PC-3 (cell line): Measurements from ENCODE around the gene ZNF286A. TPM values are rescaled to one million over a fixed set of nuclear protein-coding genes. Genes with fewer than 3 reads are reported as not detected.
"Not testable (repeated sequence)": the region's sequence is repeated elsewhere in the genome, so short reads cannot be mapped to it uniquely, and the experiment has no call there.

ENCODE experiments used
- ATAC-seq: fragments of 200-7000 bp; cut with Tn5 transposase; 2 replicates; pipeline ENCODE4 v1.9.1; 2020; ENCODE audit warnings: mild to moderate bottlenecking, moderate library complexity
- BruUV-seq: library from RNA; stranded (reverse); fragments of 400-500 nt; replicated peaks from 2 replicates; lab custom pipeline; 2021; lab: Mats Ljungman, UMichigan
- CTCF ChIA-PET: fragments of 300-600 bp; sonication (Branson Sonifier 250); formaldehyde crosslinking; loops from one replicate; lab custom pipeline; 2022; ENCODE audit warnings: antibody characterized with exemption; lab: Charles Lee
- POLR2A ChIA-PET: fragments of 300-600 bp; sonication (Branson Sonifier 250); formaldehyde crosslinking; loops from one replicate; lab custom pipeline; 2022; ENCODE audit warnings: antibody characterized with exemption; ENCODE audit not compliant: unreplicated experiment; lab: Charles Lee
- DNase-seq: peaks from one replicate; pipeline ENCODE4 v3.0.0-alpha.2; 2015
- H2AFZ ChIP-seq: fragments of 300-600 bp; sonication (generic); 2 replicates; pipeline ENCODE4 v1.6.0; 2016; ENCODE audit warnings: antibody characterized with exemption, low read length
- H3F3A ChIP-seq: fragments of 300-600 bp; sonication (generic); one replicate; pipeline ENCODE4 v1.6.0; 2017; ENCODE audit warnings: antibody characterized with exemption, low read length, control low read depth, mild to moderate bottlenecking; ENCODE audit not compliant: unreplicated experiment
- H3K27ac ChIP-seq: fragments of 300-600 bp; sonication (generic); 2 replicates; pipeline ENCODE4 v1.5.1; 2016; ENCODE audit warnings: mild to moderate bottlenecking, low read length
- H3K27me3 ChIP-seq: fragments of 300-600 bp; sonication (generic); 2 replicates; pipeline ENCODE4 v1.6.1; 2016; ENCODE audit warnings: low read length, mixed read lengths
- H3K36me3 ChIP-seq: fragments of 300-600 bp; sonication (generic); 2 replicates; pipeline ENCODE4 v1.6.1; 2016; ENCODE audit warnings: low read depth, mixed run types, low read length, mixed read lengths
- H3K4me1 ChIP-seq: fragments of 300-600 bp; sonication (generic); 2 replicates; pipeline ENCODE4 v1.5.1; 2016; ENCODE audit warnings: low read length; ENCODE audit not compliant: insufficient read depth
- H3K4me2 ChIP-seq: fragments of 300-600 bp; sonication (generic); 2 replicates; pipeline ENCODE4 v1.6.0; 2016; ENCODE audit warnings: low read length
- H3K4me3 ChIP-seq: fragments of 300-600 bp; sonication (generic); 2 replicates; pipeline ENCODE4 v1.5.1; 2016; ENCODE audit warnings: mild to moderate bottlenecking, low read length, mixed read lengths
- H3K79me2 ChIP-seq: fragments of 300-600 bp; sonication (generic); 2 replicates; pipeline ENCODE4 v1.6.1; 2017; ENCODE audit warnings: low read length, mixed read lengths
- H3K9ac ChIP-seq: fragments of 300-600 bp; sonication (generic); 2 replicates; pipeline ENCODE4 v1.6.0; 2016; ENCODE audit warnings: mild to moderate bottlenecking, low read length
- H3K9me2 ChIP-seq: fragments of 300-600 bp; sonication (generic); replicated peaks from 2 replicates; pipeline ENCODE4 v1.6.1; 2016; ENCODE audit warnings: mixed run types, low read length, mixed read lengths
- H3K9me3 ChIP-seq: fragments of 300-600 bp; sonication (generic); 2 replicates; pipeline ENCODE4 v1.6.1; 2016; ENCODE audit warnings: low read length, mixed read lengths
- H4K20me1 ChIP-seq: fragments of 300-600 bp; sonication (generic); 2 replicates; pipeline ENCODE4 v1.6.1; 2016; ENCODE audit warnings: low read length, mixed read lengths
- intact Hi-C: fragments of 100-400 bp; cut with micrococcal nuclease; formaldehyde crosslinking; loops from 2 replicates; pipeline ENCODE4 v1.9.0; 2023
- total RNA-seq: library from RNA; depleted of rRNA; stranded (reverse); fragments of >200 nt; gene quantifications from 2 replicates; pipeline ENCODE4 v1.2.3, GENCODE V29; 2014
- TF ChIP-seq, protein P1 (sequence below): fragments of 300-600 bp; sonication (generic); conservative IDR thresholded peaks from 2 replicates; pipeline ENCODE4 v1.5.1; 2017; ENCODE audit warnings: antibody characterized with exemption, low read depth, mild to moderate bottlenecking, low read length

The ZNF286A gene
- total RNA-seq, 1 experiment from 2014 or later: 49.6 TPM

- TF ChIP-seq, protein P1, sequence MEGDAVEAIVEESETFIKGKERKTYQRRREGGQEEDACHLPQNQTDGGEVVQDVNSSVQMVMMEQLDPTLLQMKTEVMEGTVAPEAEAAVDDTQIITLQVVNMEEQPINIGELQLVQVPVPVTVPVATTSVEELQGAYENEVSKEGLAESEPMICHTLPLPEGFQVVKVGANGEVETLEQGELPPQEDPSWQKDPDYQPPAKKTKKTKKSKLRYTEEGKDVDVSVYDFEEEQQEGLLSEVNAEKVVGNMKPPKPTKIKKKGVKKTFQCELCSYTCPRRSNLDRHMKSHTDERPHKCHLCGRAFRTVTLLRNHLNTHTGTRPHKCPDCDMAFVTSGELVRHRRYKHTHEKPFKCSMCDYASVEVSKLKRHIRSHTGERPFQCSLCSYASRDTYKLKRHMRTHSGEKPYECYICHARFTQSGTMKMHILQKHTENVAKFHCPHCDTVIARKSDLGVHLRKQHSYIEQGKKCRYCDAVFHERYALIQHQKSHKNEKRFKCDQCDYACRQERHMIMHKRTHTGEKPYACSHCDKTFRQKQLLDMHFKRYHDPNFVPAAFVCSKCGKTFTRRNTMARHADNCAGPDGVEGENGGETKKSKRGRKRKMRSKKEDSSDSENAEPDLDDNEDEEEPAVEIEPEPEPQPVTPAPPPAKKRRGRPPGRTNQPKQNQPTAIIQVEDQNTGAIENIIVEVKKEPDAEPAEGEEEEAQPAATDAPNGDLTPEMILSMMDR: peak; percentile 42; the same call in 1 of the 2 replicates
- peak within 1 kb of the TSS; percentile 19; the same call in 1 of the 2 replicates for H3K27ac ChIP-seq
- H3K9me2 ChIP-seq, H3F3A ChIP-seq, H4K20me1 ChIP-seq, H3K9me3 ChIP-seq, H3K27me3 ChIP-seq, POLR2A ChIA-PET, CTCF ChIA-PET, H3K36me3 ChIP-seq: not testable (repeated sequence)
- intact Hi-C loops: loop anchor here (2.0 kb wide), 1 partner anchor 33 kb away; no protein-coding TSS in a partner anchor
- peak within 1 kb of the TSS; percentile 87 for H3K9ac ChIP-seq
- peak within 1 kb of the TSS; percentile 91 for H3K4me2 ChIP-seq
- ATAC-seq (peak; percentile 97), DNase-seq (peak; percentile 70)
- peak within 1 kb of the TSS; percentile 97 for H2AFZ ChIP-seq
- peaks cover 18% of the 10 kb centered on the region; the same call in 1 of the 2 replicates for H3K79me2 ChIP-seq
- H3K4me1 ChIP-seq: peaks cover 16% of the 10 kb centered on the region
- TSS peak; percentile 80 for BruUV-seq
- peak within 1 kb of the TSS; percentile 81 for H3K4me3 ChIP-seq
Measured at GRCh38 chr17:15683824-15684478, 15.6 kb upstream of the ZNF286A start, which contains the start of gene TRIM16. Gene TRIM16, minus strand, starts transcription at chr17:15684311. Its CDS starts 32,702 bp downstream, at chr17:15651609.

GRCh38 chr17:15687494-15687893 is 12.1 kb upstream of the ZNF286A start:
- CTCF ChIA-PET, H3F3A ChIP-seq, H3K36me3 ChIP-seq, H3K4me2 ChIP-seq, intact Hi-C loops, H3K9me2 ChIP-seq, H3K27me3 ChIP-seq, H3K9me3 ChIP-seq, BruUV-seq, H3K9ac ChIP-seq, H2AFZ ChIP-seq, ATAC-seq, H3K27ac ChIP-seq, POLR2A ChIA-PET, H4K20me1 ChIP-seq, H3K4me3 ChIP-seq, DNase-seq: not testable (repeated sequence)
- Histone ChIP-seq H3K79me2 (peaks cover 15% of the 10 kb centered on the region; the same call in 1 of the 2 replicates), H3K4me1 (peaks cover 12% of the 10 kb centered on the region)

- H3K27me3 ChIP-seq, H3K9me3 ChIP-seq, H3K27ac ChIP-seq, H3K9me2 ChIP-seq, H4K20me1 ChIP-seq, CTCF ChIA-PET, POLR2A ChIA-PET, H3K4me1 ChIP-seq, intact Hi-C loops, H3F3A ChIP-seq, H3K79me2 ChIP-seq: not testable (repeated sequence)
- DNase-seq (peak; percentile 10), ATAC-seq (peak; percentile 12)
- TSS peak; percentile 72 for BruUV-seq
- Histone ChIP-seq H3K4me2 (peak overlapping the region; percentile 77), H2AFZ (peak overlapping the region; percentile 87), H3K36me3 (peaks cover 16% of the 10 kb centered on the region), H3K4me3 (peak overlapping the region; percentile 85), H3K9ac (peak overlapping the region; percentile 63)
Measured at GRCh38 chr17:15698967-15699366, 585 bp upstream of the ZNF286A start.

- Histone ChIP-seq H3K9ac (peak overlapping the region; percentile 79), H3K36me3 (peaks cover 20% of the 10 kb centered on the region), H3K4me3 (peak overlapping the region; percentile 85), H3K4me2 (peak overlapping the region; percentile 77), H2AFZ (peak overlapping the region; percentile 92)
- TSS peak; percentile 91 for BruUV-seq
- H4K20me1 ChIP-seq, CTCF ChIA-PET, H3K27me3 ChIP-seq, H3K27ac ChIP-seq, H3K9me3 ChIP-seq, intact Hi-C loops, H3K79me2 ChIP-seq, H3K9me2 ChIP-seq, DNase-seq, H3F3A ChIP-seq, H3K4me1 ChIP-seq: not testable (repeated sequence)
- ATAC-seq: peak; percentile 31
- POLR2A ChIA-PET: interaction anchor here (0.7 kb wide), 1 partner anchor 406 kb away, joined by 5 read pairs; no protein-coding TSS in a partner anchor
Measured at GRCh38 chr17:15699937-15700336, 385 bp downstream of the ZNF286A start.

- CTCF ChIA-PET, BruUV-seq: not testable (repeated sequence)
Measured at GRCh38 chr17:15704239-15704638, 4.7 kb downstream of the ZNF286A start.

GRCh38 chr17:15704813-15705212 is 5.3 kb downstream of the ZNF286A start:
- H3K79me2 ChIP-seq, H3K4me2 ChIP-seq, H3K27ac ChIP-seq, H4K20me1 ChIP-seq, H3K4me1 ChIP-seq, DNase-seq, H3K27me3 ChIP-seq, CTCF ChIA-PET, H2AFZ ChIP-seq, BruUV-seq, POLR2A ChIA-PET, intact Hi-C loops, H3F3A ChIP-seq, H3K9me2 ChIP-seq, H3K9ac ChIP-seq, ATAC-seq, H3K4me3 ChIP-seq: not testable (repeated sequence)
- Histone ChIP-seq H3K36me3 (peaks cover 58% of the 10 kb centered on the region), H3K9me3 (peaks cover 21% of the 10 kb centered on the region)

More at GRCh38 chr17:15704239-15704638, 4.7 kb downstream of the ZNF286A start:
- H3K4me2 ChIP-seq, POLR2A ChIA-PET, H3K4me1 ChIP-seq, H3K79me2 ChIP-seq, H3K9me2 ChIP-seq, H3K4me3 ChIP-seq, H3K27ac ChIP-seq, H3F3A ChIP-seq, H2AFZ ChIP-seq, H3K9ac ChIP-seq, ATAC-seq, intact Hi-C loops, H4K20me1 ChIP-seq, H3K27me3 ChIP-seq, DNase-seq: not testable (repeated sequence)
- peaks cover 21% of the 10 kb centered on the region for H3K9me3 ChIP-seq
- peaks cover 58% of the 10 kb centered on the region for H3K36me3 ChIP-seq
